Psoas muscle (tissue), 8 donors: ENCODE results near the gene RBP2. TPM values are rescaled to one million over a fixed set of nuclear protein-coding genes. Genes with fewer than 3 reads are reported as not detected.
"Not testable (repeated sequence)": the region's sequence is repeated elsewhere in the genome, so short reads cannot be mapped to it uniquely, and the experiment has no call there.

Experiments
- ATAC-seq, 4 donors: fragments of 200-7000 bp; cut with Tn5 transposase; one replicate each; pipeline ENCODE4 v1.9.1; 2020; ENCODE audit warnings: moderate library complexity in 3 of 4, mild to moderate bottlenecking in 2 of 4
- DNase-seq, 2 donors: peaks; one replicate each; pipeline ENCODE4 v3.0.0-alpha.2; 2020
- H3K27ac ChIP-seq: fragments of 200-600 bp; one replicate; pipeline ENCODE4 v1.8.0; 2022
- H3K27me3 ChIP-seq, 3 donors: fragments of 200-600 bp in 1 of 3; one replicate each; pipeline versions ENCODE4 v1.6.1 to v1.8.0; 2013 to 2022; ENCODE audit warnings: low read length in 2 of 3, mild to moderate bottlenecking in 2 of 3, moderate library complexity in 1 of 3; ENCODE audit not compliant: insufficient read depth in 3 of 3
- H3K36me3 ChIP-seq, 2 donors: fragments of 200-600 bp in 1 of 2; one replicate each; pipeline versions ENCODE4 v1.6.1 to v1.8.0; 2013 to 2022; ENCODE audit warnings: low read depth in 1 of 2, mild to moderate bottlenecking in 1 of 2, moderate library complexity in 1 of 2; ENCODE audit not compliant: insufficient read depth in 1 of 2
- H3K4me1 ChIP-seq: fragments of 200-600 bp; one replicate; pipeline ENCODE4 v1.8.0; 2022
- H3K4me3 ChIP-seq: fragments of 200-600 bp; one replicate; pipeline ENCODE4 v1.8.0; 2022; ENCODE audit warnings: mild to moderate bottlenecking
- H3K9me3 ChIP-seq: fragments of 200-600 bp; one replicate; pipeline ENCODE4 v1.8.0; 2022
- WGBS, 3 donors: extraction: QIAGEN DNeasy Blood & Tissue Kit; methylation state at CpG; one replicate each; pipeline versions ENCODE4 v1.1.6 to v1.1.7; 2013; 5-methylcytosine and 5-hydroxymethylcytosine counted together
- intact Hi-C, 2 donors: fragments of 100-400 bp; cut with DNase I; formaldehyde crosslinking; loops; one replicate each; pipeline versions ENCODE4 v1.11.0 to v1.14.2; 2022
- polyA plus RNA-seq, 3 donors: library from polyadenylated mRNA; stranded (reverse); fragments of 200-250 nt; gene quantifications; one replicate each; pipeline ENCODE4 v1.2.3, GENCODE V29; 2013
- total RNA-seq, 4 donors: library from RNA; stranded (reverse); fragmentation: NEBNext Ultra II Directional in 2 of 4; extraction: Animal tissue kit (Norgen Biotek cat#: 25700) in 2 of 4; gene quantifications; one replicate each; pipeline versions ENCODE4 v1.2.1 to v1.2.4, GENCODE V29; 2021 to 2023
- TF ChIP-seq, protein P1 (sequence below): fragments of 200-600 bp; IDR thresholded peaks from one replicate; pipeline ENCODE4 v1.8.0; 2022; ENCODE audit warnings: antibody characterized with exemption
- donor health status: healthy with polysubstance abuse.
- donor health status: DM: no; HTN: no; CAD: no; lungs with moderate emphysema.
- donor health status: Bipolar disorder and iron deficiency.
- donor health status: healthy.
- donor health status: DM: yes; HTN: yes; CAD: no.
- donor health status: DM: no; HTN: no; CAD: no.
- donor health status: DM: no; HTN: no; CAD: no.
- donor health status: DM: yes; HTN: yes; CAD: no.

RBP2 gene
- total and polyA plus RNA-seq, 7 donors: 0.59 to 2.7 TPM; not detected in 5

DNA sequence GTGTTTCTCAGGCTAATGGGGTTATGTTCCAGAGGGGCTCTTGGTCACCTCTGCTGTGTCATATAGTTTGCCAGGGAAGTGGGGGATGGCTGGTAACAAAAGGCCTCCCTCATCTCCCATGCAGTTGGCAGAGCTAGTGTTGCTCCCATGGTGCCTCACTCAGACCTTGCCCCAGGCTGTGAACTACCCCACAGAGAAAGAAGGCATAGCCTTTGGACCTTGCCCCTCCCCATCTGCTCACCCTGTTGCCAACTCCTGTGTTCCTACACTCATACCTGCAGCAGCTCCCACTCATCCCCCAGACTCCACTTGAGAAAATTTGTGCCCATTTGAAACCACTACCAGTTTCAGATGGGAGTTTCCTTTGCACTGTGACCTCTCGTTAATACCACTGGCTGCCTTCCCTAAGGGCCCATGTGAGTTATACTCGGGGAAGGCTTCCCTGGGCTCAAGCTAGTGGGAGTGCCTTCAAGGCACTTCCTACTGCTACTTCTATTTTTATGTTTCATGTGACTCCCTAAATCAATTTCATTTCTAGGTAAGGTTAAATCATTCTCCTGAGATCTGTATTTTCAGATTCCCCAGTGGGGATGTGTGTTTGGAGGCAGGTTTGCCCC, 61.6 kb downstream of the RBP2 start:
- Histone ChIP-seq H3K4me3 (no peak overlapping the region), H3K9me3 (peaks cover 39% of the 10 kb centered on the region), H3K36me3 (no peaks in the 10 kb centered on the region), H3K27me3 (no peaks in the 10 kb centered on the region), H3K27ac (no peak overlapping the region), H3K4me1 (peaks cover 2% of the 10 kb centered on the region)
- no peak for DNase-seq
- TF ChIP-seq, protein P1, sequence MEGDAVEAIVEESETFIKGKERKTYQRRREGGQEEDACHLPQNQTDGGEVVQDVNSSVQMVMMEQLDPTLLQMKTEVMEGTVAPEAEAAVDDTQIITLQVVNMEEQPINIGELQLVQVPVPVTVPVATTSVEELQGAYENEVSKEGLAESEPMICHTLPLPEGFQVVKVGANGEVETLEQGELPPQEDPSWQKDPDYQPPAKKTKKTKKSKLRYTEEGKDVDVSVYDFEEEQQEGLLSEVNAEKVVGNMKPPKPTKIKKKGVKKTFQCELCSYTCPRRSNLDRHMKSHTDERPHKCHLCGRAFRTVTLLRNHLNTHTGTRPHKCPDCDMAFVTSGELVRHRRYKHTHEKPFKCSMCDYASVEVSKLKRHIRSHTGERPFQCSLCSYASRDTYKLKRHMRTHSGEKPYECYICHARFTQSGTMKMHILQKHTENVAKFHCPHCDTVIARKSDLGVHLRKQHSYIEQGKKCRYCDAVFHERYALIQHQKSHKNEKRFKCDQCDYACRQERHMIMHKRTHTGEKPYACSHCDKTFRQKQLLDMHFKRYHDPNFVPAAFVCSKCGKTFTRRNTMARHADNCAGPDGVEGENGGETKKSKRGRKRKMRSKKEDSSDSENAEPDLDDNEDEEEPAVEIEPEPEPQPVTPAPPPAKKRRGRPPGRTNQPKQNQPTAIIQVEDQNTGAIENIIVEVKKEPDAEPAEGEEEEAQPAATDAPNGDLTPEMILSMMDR: no peak
- ATAC-seq: no peak
- 36 to 73% (median 39%) methylated on average over 2 of the region's 2 CpGs for WGBS, 3 donors
- intact Hi-C loops: no loop called here

GRCh38 chr3:139412891-139413290, 63.4 kb downstream of the RBP2 start:
- peaks cover 39% of the 10 kb centered on the region for H3K9me3 ChIP-seq
- not testable (repeated sequence) for H3K27ac ChIP-seq

More at GRCh38 chr3:139412891-139413290, 63.4 kb downstream of the RBP2 start:
- H3K27me3 ChIP-seq, H3K36me3 ChIP-seq, H3K4me1 ChIP-seq, H3K4me3 ChIP-seq, DNase-seq, ATAC-seq, intact Hi-C loops: not testable (repeated sequence)

Other genes with a start within 250 kb of the RBP2 start
- gene MRPS22, start 132.5 kb downstream of the RBP2 start, total RNA-seq: 100 to 1,000 TPM in 1 of 4 donors, 10 to 100 TPM in 3; 67.4 to 108 (median 81.1) TPM
- 100 to 1,000 TPM in 2 of 3 donors, 10 to 100 TPM in 1; 97.9 to 143 (median 126) TPM for gene MRPS22, start 132.5 kb downstream of the RBP2 start, polyA plus RNA-seq
- 10 to 100 TPM; 36.1 to 41.2 (median 38.2) TPM for gene COPB2, start 86.9 kb downstream of the RBP2 start, total RNA-seq
- 10 to 100 TPM; 25.6 to 96.3 (median 38.3) TPM for gene COPB2, start 86.9 kb downstream of the RBP2 start, polyA plus RNA-seq
- gene RBP1, start 63.2 kb upstream of the RBP2 start, total RNA-seq: 1 to 10 TPM; 3.2 to 10.0 (median 8.9) TPM
- gene RBP1, start 63.2 kb upstream of the RBP2 start, polyA plus RNA-seq: 1 to 10 TPM; 1.9 to 7.6 (median 7.0) TPM
- gene NMNAT3, start 201.5 kb upstream of the RBP2 start, total RNA-seq: 1 to 10 TPM; 6.0 to 9.8 (median 9.3) TPM
- 10 to 100 TPM in 1 of 3 donors, 1 to 10 TPM in 2; 6.0 to 14.2 (median 8.1) TPM for gene NMNAT3, start 201.5 kb upstream of the RBP2 start, polyA plus RNA-seq